ENCODE measurements around the gene MAST3.
"Not testable (repeated sequence)": the region's sequence is repeated elsewhere in the genome, so short reads cannot be mapped to it uniquely, and the experiment has no call there.

Gene MAST3

GRCh38 chr19:18086590-18087138, 10.9 kb upstream of the MAST3 start, which contains the start of gene IL12RB1:
TSS of gene IL12RB1 (minus strand) at chr19:18086934. CDS start at chr19:18086823, 111 bp downstream.
- no peak for DNase-seq (ENCODE audit: low read depth)

GRCh38 chr19:18089096-18089541, 8.5 kb upstream of the MAST3 start:
- not testable (repeated sequence) for DNase-seq (ENCODE audit: low read depth)

GRCh38 chr19:18089726-18090125, 7.9 kb upstream of the MAST3 start:
- DNase-seq (ENCODE audit: low read depth): no peak

GRCh38 chr19:18090545-18091216, 6.9 kb upstream of the MAST3 start:
- DNase-seq (ENCODE audit: low read depth): no peak

GRCh38 chr19:18091217-18091608, 6.4 kb upstream of the MAST3 start:
- peak; percentile 63 for DNase-seq (ENCODE audit: low read depth)

GRCh38 chr19:18093439-18094161, 4.0 kb upstream of the MAST3 start:
- no peak for DNase-seq (ENCODE audit: low read depth)

- no peak for DNase-seq (ENCODE audit: low read depth)
Measured at GRCh38 chr19:18096258-18096657, 1.3 kb upstream of the MAST3 start.

- no peak for DNase-seq (ENCODE audit: low read depth)
Measured at GRCh38 chr19:18097993-18098890, 664 bp downstream of the MAST3 start.

- no peak for DNase-seq (ENCODE audit: low read depth)
Measured at GRCh38 chr19:18098891-18099622, 1.5 kb downstream of the MAST3 start.

- no peak for DNase-seq (ENCODE audit: low read depth)
Measured at GRCh38 chr19:18099623-18099995, 2.0 kb downstream of the MAST3 start.

- DNase-seq (ENCODE audit: low read depth): no peak
Measured at GRCh38 chr19:18100710-18101109, 3.1 kb downstream of the MAST3 start.

GRCh38 chr19:18101268-18101667, 3.7 kb downstream of the MAST3 start:
- no peak for DNase-seq (ENCODE audit: low read depth)

- DNase-seq (ENCODE audit: low read depth): no peak
Measured at GRCh38 chr19:18102916-18103542, 5.5 kb downstream of the MAST3 start.

GRCh38 chr19:18104793-18105131, 7.2 kb downstream of the MAST3 start:
- DNase-seq (ENCODE audit: low read depth): no peak

GRCh38 chr19:18105259-18105658, 7.7 kb downstream of the MAST3 start:
- DNase-seq (ENCODE audit: low read depth): not testable (repeated sequence)

GRCh38 chr19:18107235-18107634, 9.7 kb downstream of the MAST3 start:
- DNase-seq (ENCODE audit: low read depth): no peak

- no peak for DNase-seq (ENCODE audit: low read depth)
Measured at GRCh38 chr19:18108897-18109296, 11.3 kb downstream of the MAST3 start.

GRCh38 chr19:18109341-18109732, 11.8 kb downstream of the MAST3 start:
- DNase-seq (ENCODE audit: low read depth): no peak

- DNase-seq (ENCODE audit: low read depth): no peak
Measured at GRCh38 chr19:18109733-18110608, 12.4 kb downstream of the MAST3 start.

GRCh38 chr19:18110609-18111232, 13.1 kb downstream of the MAST3 start:
- DNase-seq (ENCODE audit: low read depth): no peak

All from stimulated activated CD8-positive, alpha-beta memory T cell treated with anti-CD3 and anti-CD28 coated beads, Interleukin-15, amount 100 ng/mL, for 1 hour (primary cell).